Motor neuron (in vitro differentiated cells): ENCODE measurements around the gene TXN. TPM values are rescaled to one million over a fixed set of nuclear protein-coding genes. Genes with fewer than 3 reads are reported as not detected.
"Not testable (repeated sequence)": the region's sequence is repeated elsewhere in the genome, so short reads cannot be mapped to it uniquely, and the experiment has no call there.

Experiments used
- ATAC-seq, 8 experiments: fragments of 200-7000 bp; cut with Tn5 transposase; replicated peaks in 6 of 8; 2 replicates each; pipeline ENCODE4 v1.8.0; 2021; ENCODE audit warnings: mild to moderate bottlenecking in 8 of 8, moderate library complexity in 8 of 8
- H3K27ac ChIP-seq, 2 donors: fragments of 250-450 bp; sonication (Bioruptor Pico); 2 replicates each; pipeline ENCODE4 v1.9.0; 2021; ENCODE audit warnings: antibody characterized with exemption in 2 of 2, mild to moderate bottlenecking in 2 of 2, moderate library complexity in 1 of 2
- H3K4me1 ChIP-seq, 2 donors: fragments of 250-450 bp; sonication (Bioruptor Pico); replicated peaks in 1 of 2; 2 replicates each; pipeline ENCODE4 v1.6.1; 2021; ENCODE audit warnings: antibody characterized with exemption in 2 of 2, mild to moderate bottlenecking in 2 of 2, moderate library complexity in 1 of 2
- H3K4me3 ChIP-seq, 5 donors: fragments of 250-450 bp; sonication (Bioruptor Pico); 2 replicates each; pipeline ENCODE4 v1.9.0; 2021; ENCODE audit warnings: antibody characterized with exemption in 5 of 5, mild to moderate bottlenecking in 5 of 5, moderate library complexity in 4 of 5
- WGBS, 10 experiments: fragments of 450-650 bp; shearing (Covaris generic); methylation state at CpG; one replicate each; pipeline ENCODE4 v1.0.0; 2022; 5-methylcytosine and 5-hydroxymethylcytosine counted together
- in situ Hi-C, 9 experiments: fragments of 400-800 bp; cut with MboI; loops; one replicate each; pipeline ENCODE4 v1.15.0; 2021; ENCODE audit warnings: low sequenced_read_pairs in 9 of 9, low pct_unique_long_range_greater_than_20kb in 2 of 9; ENCODE audit not compliant: unreplicated experiment in 9 of 9
- total RNA-seq, 8 experiments: library from RNA; unstranded; fragments of 300-600 nt; gene quantifications; 2 replicates each; pipeline versions ENCODE4 v1.2.3 to v1.2.4, GENCODE V29; 2022

Gene TXN
- total RNA-seq, 8 experiments from 2014 or later, result 153 to 778 (median 216) TPM

DNA sequence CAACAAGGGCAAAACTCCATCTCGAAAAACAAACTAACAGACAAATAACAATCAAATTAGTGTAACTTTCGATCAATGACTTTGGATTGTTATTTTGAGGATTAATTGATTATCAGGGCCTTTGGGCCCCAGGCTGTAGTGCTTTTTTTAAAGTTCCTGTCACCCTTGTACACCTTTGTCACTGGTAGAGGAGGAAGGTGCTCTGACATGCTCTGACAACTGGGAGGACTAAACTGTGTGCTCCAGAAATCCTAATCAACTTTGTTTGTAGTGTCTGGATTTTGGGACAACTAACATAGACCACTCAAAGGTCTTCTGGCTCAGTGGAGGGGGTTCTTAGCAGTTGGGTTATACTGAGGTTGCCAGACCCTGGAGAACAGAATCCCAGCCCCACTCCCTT is 1.8 kb downstream of the TXN start:
- no peak for ATAC-seq
- WGBS, 10 experiments, result 0 to 71% (median 33%) methylated on average over 1 to 2 of the region's 2 CpGs; no CpG with 5 or more reads in 3 of the 10 experiments
- in situ Hi-C loops, result no loop called here
- Histone ChIP-seq H3K27ac (no peak overlapping the region), H3K4me3 (peak overlapping the region; percentile 74 to 83 (median 78)), H3K4me1 (peaks cover 6 to 14% of the 10 kb centered on the region in 2 donors)

DNA sequence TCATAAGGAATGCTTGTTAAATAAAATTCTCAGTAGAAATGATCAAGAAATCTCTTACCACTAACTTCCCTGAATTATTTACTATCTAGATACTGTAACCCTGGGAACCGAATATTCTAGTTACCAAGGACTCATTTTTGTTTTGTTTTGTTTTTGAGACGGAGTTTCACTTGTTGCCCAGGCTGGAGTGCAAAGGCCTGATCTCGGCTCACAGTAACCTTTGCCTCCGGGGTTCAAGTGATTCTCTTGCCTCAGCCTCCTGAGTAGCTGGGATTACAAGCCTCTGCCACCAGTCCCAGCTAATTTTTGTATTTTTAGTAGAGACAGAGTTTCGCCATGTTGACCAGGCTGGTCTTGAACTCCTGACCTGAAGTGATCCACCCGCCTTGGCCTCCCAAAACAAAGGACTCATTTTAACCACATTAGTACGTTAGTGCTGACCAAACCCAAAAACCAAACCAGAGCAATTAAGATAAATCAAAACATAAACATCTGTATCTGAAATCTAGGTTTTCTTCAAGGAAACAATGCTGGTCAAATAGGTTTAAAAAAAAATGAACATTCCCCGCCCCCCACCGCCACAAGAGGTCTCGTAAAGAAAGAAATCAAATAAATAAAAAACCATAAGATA is 3.7 kb downstream of the TXN start:
- H3K4me1 ChIP-seq, result peaks cover 6 to 14% of the 10 kb centered on the region in 2 donors
- H3K4me3 ChIP-seq, result no peak overlapping the region
- 60 to 100% (median 83%) methylated on average over 4 to 10 of the region's 10 CpGs for WGBS, 10 experiments
- in situ Hi-C loops, result no loop called here
- ATAC-seq, result no peak
- H3K27ac ChIP-seq, result no peak overlapping the region

GRCh38 chr9:110251770-110252169 is 4.5 kb downstream of the TXN start:
- in situ Hi-C loops, H3K27ac ChIP-seq, ATAC-seq, H3K4me3 ChIP-seq: not testable (repeated sequence)
- peaks cover 6 to 14% of the 10 kb centered on the region in 2 donors for H3K4me1 ChIP-seq
- 88 to 100% (median 100%) methylated on average over 2 to 5 of the region's 5 CpGs; no CpG with 5 or more reads in 1 of the 10 experiments for WGBS, 10 experiments

DNA sequence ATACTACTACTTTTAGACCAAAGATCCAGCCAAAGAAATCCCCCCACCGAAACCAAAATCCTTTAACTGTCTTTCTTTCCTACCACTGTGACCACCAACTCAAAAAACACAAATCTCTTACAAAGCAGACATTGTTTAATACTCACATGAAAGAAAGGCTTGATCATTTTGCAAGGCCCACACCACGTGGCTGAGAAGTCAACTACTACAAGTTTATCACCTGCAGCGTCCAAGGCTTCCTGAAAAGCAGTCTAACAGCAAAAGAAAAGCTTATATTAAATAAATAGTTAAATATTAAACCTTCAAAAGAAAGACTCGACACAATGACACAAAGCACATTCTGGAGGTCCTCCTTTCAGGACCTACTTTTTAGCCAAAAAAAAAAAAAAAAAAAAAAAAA is 5.1 kb downstream of the TXN start:
- ATAC-seq, result no peak
- Histone ChIP-seq H3K4me3 (no peak overlapping the region), H3K27ac (no peak overlapping the region), H3K4me1 (peaks cover 6 to 14% of the 10 kb centered on the region in 2 donors)
- in situ Hi-C loops, result no loop called here
- 21 to 100% (median 46%) methylated on average over 1 to 4 of the region's 4 CpGs for WGBS, 10 experiments

- H3K27ac ChIP-seq, result no peak overlapping the region
- ATAC-seq, result peak in 1 of 8 experiments; percentile 3
- peaks cover 6 to 11% of the 10 kb centered on the region in 2 donors for H3K4me1 ChIP-seq
- in situ Hi-C loops, result no loop called here
- no peak overlapping the region for H3K4me3 ChIP-seq
- WGBS, 10 experiments, result 83 to 100% (median 100%) methylated on average over 1 to 4 of the region's 4 CpGs; no CpG with 5 or more reads in 4 of the 10 experiments
Observed at GRCh38 chr9:110249603-110250002, 6.7 kb downstream of the TXN start.

DNA sequence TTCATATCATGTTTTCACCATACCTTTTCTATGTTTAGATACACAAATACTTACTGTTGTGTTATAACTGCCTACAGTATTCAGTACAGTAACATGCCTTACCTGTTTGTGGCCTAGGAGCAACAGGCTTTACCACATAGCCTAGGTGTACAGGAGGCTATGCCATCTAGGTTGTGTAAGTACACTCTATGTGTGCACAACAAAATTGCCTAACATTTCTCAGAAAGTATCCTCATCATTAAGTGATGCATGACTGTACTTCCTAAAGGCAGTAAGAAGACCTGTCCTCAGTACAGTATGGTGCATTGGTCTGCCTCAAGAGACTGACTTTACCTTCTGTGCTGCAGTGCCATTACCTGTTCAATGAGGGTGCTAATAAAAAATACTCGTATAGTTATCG is 7.9 kb downstream of the TXN start:
- no peaks in the 10 kb centered on the region for H3K4me1 ChIP-seq
- in situ Hi-C loops, result no loop called here
- 80 to 100% (median 100%) methylated on average over 1 to 2 of the region's 2 CpGs; no CpG with 5 or more reads in 4 of the 10 experiments for WGBS, 10 experiments
- ATAC-seq, result no peak
- H3K27ac ChIP-seq, result no peak overlapping the region
- no peak overlapping the region for H3K4me3 ChIP-seq

GRCh38 chr9:110246214-110246613 is 10.1 kb downstream of the TXN start:
- H3K4me3 ChIP-seq, result no peak overlapping the region
- in situ Hi-C loops, result no loop called here
- H3K4me1 ChIP-seq, result no peaks in the 10 kb centered on the region
- H3K27ac ChIP-seq, result no peak overlapping the region
- WGBS, 10 experiments, result 82 to 100% (median 98%) methylated on average over 1 to 6 of the region's 6 CpGs; no CpG with 5 or more reads in 2 of the 10 experiments
- no peak for ATAC-seq

DNA sequence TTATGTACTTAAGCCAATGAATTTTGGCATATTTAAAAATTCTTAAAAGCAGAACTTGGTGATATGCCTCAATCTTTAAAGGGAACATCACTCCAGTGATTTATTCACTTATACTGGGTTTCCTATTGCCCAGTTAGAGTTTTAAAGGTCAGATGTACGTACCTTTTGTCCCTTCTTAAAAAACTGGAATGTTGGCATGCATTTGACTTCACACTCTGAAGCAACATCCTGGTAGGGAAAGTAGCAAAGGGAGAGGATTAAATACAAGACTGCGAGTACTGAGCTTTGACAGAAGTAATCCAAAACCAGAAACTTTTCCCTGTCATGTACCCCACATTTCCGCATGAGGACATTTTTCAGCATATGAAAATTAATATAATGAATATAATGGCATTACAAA is 11.7 kb downstream of the TXN start:
- Histone ChIP-seq H3K4me1 (no peaks in the 10 kb centered on the region), H3K27ac (no peak overlapping the region), H3K4me3 (no peak overlapping the region)
- no peak for ATAC-seq
- WGBS, 10 experiments, result 75 to 100% (median 97%) methylated on average over 1 to 3 of the region's 3 CpGs; no CpG with 5 or more reads in 1 of the 10 experiments
- in situ Hi-C loops, result no loop called here

- no peak overlapping the region for H3K4me3 ChIP-seq
- H3K4me1 ChIP-seq, result no peaks in the 10 kb centered on the region
- no CpG with 5 or more reads among the region's 1 CpG for WGBS, 10 experiments
- peak in 5 of 8 experiments; percentile 4 to 36 (median 13) for ATAC-seq
- H3K27ac ChIP-seq, result no peak overlapping the region
- in situ Hi-C loops, result no loop called here
Observed at GRCh38 chr9:110241858-110242321, 14.4 kb downstream of the TXN start.

GRCh38 chr9:110241260-110241857 is 14.9 kb downstream of the TXN start:
- Histone ChIP-seq H3K4me3 (no peak overlapping the region), H3K27ac (no peak overlapping the region), H3K4me1 (no peaks in the 10 kb centered on the region)
- 75 to 100% (median 97%) methylated on average over 1 to 3 of the region's 3 CpGs; no CpG with 5 or more reads in 4 of the 10 experiments for WGBS, 10 experiments
- in situ Hi-C loops, result no loop called here
- ATAC-seq, result peak in 3 of 8 experiments; percentile 5 to 9 (median 9)

GRCh38 chr9:110240198-110240597 is 16.1 kb downstream of the TXN start:
- H3K27ac ChIP-seq, result no peak overlapping the region
- H3K4me3 ChIP-seq, result no peak overlapping the region
- no peaks in the 10 kb centered on the region for H3K4me1 ChIP-seq
- 0 to 89% (median 40%) methylated on average over 1 of the region's 1 CpG; no CpG with 5 or more reads in 5 of the 10 experiments for WGBS, 10 experiments
- in situ Hi-C loops, result no loop called here
- peak in 2 of 8 experiments; percentile 3 to 6 for ATAC-seq

GRCh38 chr9:110228321-110228720 is 28.0 kb downstream of the TXN start:
- no peaks in the 10 kb centered on the region for H3K4me1 ChIP-seq
- H3K4me3 ChIP-seq, result no peak overlapping the region
- no peak for ATAC-seq
- WGBS, 10 experiments, result 42 to 100% (median 89%) methylated on average over 1 to 2 of the region's 2 CpGs; no CpG with 5 or more reads in 3 of the 10 experiments
- no peak overlapping the region for H3K27ac ChIP-seq
- in situ Hi-C loops, result no loop called here

- WGBS, 10 experiments, result 29 to 80% (median 60%) methylated on average over 1 to 2 of the region's 3 CpGs; no CpG with 5 or more reads in 4 of the 10 experiments
- Histone ChIP-seq H3K4me3 (no peak overlapping the region), H3K4me1 (no peaks in the 10 kb centered on the region), H3K27ac (no peak overlapping the region)
- in situ Hi-C loops, result loop anchor here in 1 of 9 experiments (25.0 kb wide), 1 partner anchor 388 kb away; no protein-coding TSS in a partner anchor
- ATAC-seq, result no peak
Observed at GRCh38 chr9:110224583-110224982, 31.7 kb downstream of the TXN start.
